ENCODE results near the gene MATR3. TPM values are rescaled to one million over a fixed set of nuclear protein-coding genes. Genes with fewer than 3 reads are reported as not detected.

The MATR3 gene
- total and polyA plus RNA-seq, 2 of the 4 experiments (the other 2 are of a cell fraction) = 81.4 to 367 TPM

DNA sequence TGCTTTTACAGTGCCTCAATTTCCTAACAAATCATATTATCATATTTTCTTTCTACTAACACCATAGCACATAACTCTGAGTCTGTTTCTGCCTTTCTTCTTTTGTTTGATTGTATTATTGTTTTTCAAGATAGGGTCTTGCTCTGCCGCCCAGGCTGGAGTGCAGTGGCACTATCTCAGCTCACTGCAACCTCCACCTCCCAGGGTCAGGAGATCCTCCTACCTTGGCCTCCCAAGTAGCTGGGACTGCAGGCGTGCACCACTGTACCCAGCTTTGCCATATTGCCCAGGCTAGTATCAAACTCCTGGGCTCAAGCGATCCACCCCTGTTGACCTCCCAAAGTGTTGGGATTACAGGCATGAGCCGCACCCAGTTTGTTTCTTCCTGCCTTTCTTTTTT, 66.8 kb downstream of the MATR3 start:
- in situ Hi-C loops (cut with MboI; ENCODE audit: low sequenced_read_pairs) (no loop called here), intact Hi-C loops (cut with micrococcal nuclease) (no loop called here), dilution Hi-C loops (cut with HindIII; ENCODE audit: low sequenced_read_pairs, unreplicated experiment) (no loop called here)
- H3K23ac ChIP-seq (ENCODE audit: low read depth, low read length) = no peak overlapping the region
- H3K56ac ChIP-seq (ENCODE audit: extremely low read depth, insufficient read depth, low read length) = no peak overlapping the region
- ATAC-seq (ENCODE audit: low read depth) (no peak), DNase-seq (no peak)
- H3K79me1 ChIP-seq (ENCODE audit: low read depth in 1 of 2, low read length in 2 of 2) = peaks cover 14 to 79% of the 10 kb centered on the region in 2 experiments
- peaks cover 5% of the 10 kb centered on the region for H3K9me1 ChIP-seq (ENCODE audit: insufficient read depth, low read length)
- no peak overlapping the region for H2AK9ac ChIP-seq (replicated peaks; ENCODE audit: low read depth, low read length, poor library complexity)
- H2BK5ac ChIP-seq (ENCODE audit: low read depth, low read length, poor library complexity, severe bottlenecking) = no peak overlapping the region
- H4K5ac ChIP-seq (ENCODE audit: low read depth, low read length) = no peak overlapping the region
- H2BK15ac ChIP-seq (ENCODE audit: low read depth, low read length) = no peak overlapping the region
- no peak overlapping the region for H3K18ac ChIP-seq (ENCODE audit: low read depth, low read length)
- BruUV-seq (replicated peaks) = no TSS peak
- POLR2A ChIA-PET (ENCODE audit: unreplicated experiment) = no interaction called here
- CTCF ChIA-PET = no interaction called here
- no peak overlapping the region for H4K8ac ChIP-seq (ENCODE audit: low read depth in 2 of 2, low read length in 2 of 2)
- H2BK20ac ChIP-seq (ENCODE audit: low read depth, low read length) = no peak overlapping the region
- H3K14ac ChIP-seq (replicated peaks; ENCODE audit: low read depth, low read length) = no peak overlapping the region
- H4K20me1 ChIP-seq (ENCODE audit: insufficient read depth, low read length) = peaks cover 71% of the 10 kb centered on the region
- H3K4me1 ChIP-seq (ENCODE audit: control insufficient read depth, insufficient read depth, low read length) = peaks cover 2% of the 10 kb centered on the region; the same call in 1 of the 2 replicates
- H3K9me3 ChIP-seq (ENCODE audit: control insufficient read depth, insufficient read depth, low read length) = no peaks in the 10 kb centered on the region
- H3K4me2 ChIP-seq (ENCODE audit: low read depth, low read length) = no peak overlapping the region
- no CpG with 5 or more reads among the region's 4 CpGs for WGBS, 2 experiments (ENCODE audit: extremely low coverage in 2 of 2, insufficient read length in 1 of 2)
- H3K27me3 ChIP-seq (ENCODE audit: control insufficient read depth, insufficient read depth, low read length) = no peaks in the 10 kb centered on the region
- no peak overlapping the region for H3K4me3 ChIP-seq (ENCODE audit: insufficient read depth, low read depth, low read length)
- H3K27ac ChIP-seq (ENCODE audit: insufficient read depth, low read length) = no peak overlapping the region
- H2BK120ac ChIP-seq (ENCODE audit: low read depth, low read length) = no peak overlapping the region
- H2AFZ ChIP-seq (replicated peaks; ENCODE audit: low read length, poor library complexity) = no peak overlapping the region
- no peak overlapping the region for H2AK5ac ChIP-seq (ENCODE audit: low read depth, low read length)
- H3K4ac ChIP-seq (ENCODE audit: low read depth, low read length) = no peak overlapping the region
- H3K36me3 ChIP-seq (ENCODE audit: control insufficient read depth, insufficient read depth, low read length) = peaks cover 12% of the 10 kb centered on the region
- TF ChIP-seq CEBPB (IDR thresholded peaks at IDR 0.05; ENCODE audit: low read depth, low read length) (no peak), RAD21 (IDR thresholded peaks at IDR 0.05; ENCODE audit: low read length) (no peak), ELK1 (IDR thresholded peaks at IDR 0.05; ENCODE audit: borderline replicate concordance, low read depth, low read length) (no peak), MAZ (IDR thresholded peaks at IDR 0.05; ENCODE audit: borderline replicate concordance, low read depth, low read length) (no peak), FOS (IDR thresholded peaks at IDR 0.05; ENCODE audit: low read depth, low read length) (no peak)
- no peak overlapping the region for H3K9ac ChIP-seq (ENCODE audit: low read depth, low read length)
- no peak overlapping the region for H4K91ac ChIP-seq (ENCODE audit: insufficient read depth, low read depth, low read length)

Data from IMR-90 (cell line).